NCI-H187 treated with DMSO at 0.1 percent for 48 hours (cell line): ENCODE measurements around the gene PIK3IP1.

Experiments
- DNase-seq: peaks from one replicate; lab custom pipeline; 2025; lab: John Stamatoyannopoulos, UW

PIK3IP1 gene

GRCh38 chr22:31278626-31279326, 13.5 kb downstream of the PIK3IP1 start:
- DNase-seq = no peak

- no peak for DNase-seq
Observed at GRCh38 chr22:31278151-31278621, 14.1 kb downstream of the PIK3IP1 start.

- no peak for DNase-seq
Observed at GRCh38 chr22:31277741-31278140, 14.5 kb downstream of the PIK3IP1 start.

GRCh38 chr22:31276426-31277167, 15.7 kb downstream of the PIK3IP1 start:
- no peak for DNase-seq

GRCh38 chr22:31275576-31275975, 16.7 kb downstream of the PIK3IP1 start:
- DNase-seq = no peak

- DNase-seq = no peak
Observed at GRCh38 chr22:31275018-31275417, 17.3 kb downstream of the PIK3IP1 start.

GRCh38 chr22:31274017-31274416, 18.3 kb downstream of the PIK3IP1 start:
- no peak for DNase-seq

- DNase-seq = no peak
Observed at GRCh38 chr22:31272522-31273446, 19.5 kb downstream of the PIK3IP1 start.

- no peak for DNase-seq
Observed at GRCh38 chr22:31271485-31271884, 20.8 kb downstream of the PIK3IP1 start.

- no peak for DNase-seq
Observed at GRCh38 chr22:31271026-31271425, 21.3 kb downstream of the PIK3IP1 start.

GRCh38 chr22:31269892-31270579, 22.3 kb downstream of the PIK3IP1 start:
- no peak for DNase-seq

- DNase-seq = no peak
Observed at GRCh38 chr22:31268281-31268680, 24.0 kb downstream of the PIK3IP1 start.

GRCh38 chr22:31263896-31264640, 28.2 kb downstream of the PIK3IP1 start:
- DNase-seq = no peak

GRCh38 chr22:31262312-31263133, 29.8 kb downstream of the PIK3IP1 start:
- DNase-seq = no peak

- no peak for DNase-seq
Observed at GRCh38 chr22:31260474-31260856, 31.8 kb downstream of the PIK3IP1 start.

- DNase-seq = no peak
Observed at GRCh38 chr22:31259798-31260473, 32.4 kb downstream of the PIK3IP1 start.

GRCh38 chr22:31253949-31254348, 38.3 kb downstream of the PIK3IP1 start:
- DNase-seq = no peak

- DNase-seq = no peak
Observed at GRCh38 chr22:31250740-31251600, 41.3 kb downstream of the PIK3IP1 start.
